ENCODE data around the gene TNFRSF4.
"Not testable (repeated sequence)": the region's sequence is repeated elsewhere in the genome, so short reads cannot be mapped to it uniquely, and the experiment has no call there.

The TNFRSF4 gene

GRCh38 chr1:1199961-1200875, 13.7 kb downstream of the TNFRSF4 start:
- no peak for FAIRE-seq

- FAIRE-seq = no peak
These were observed 14.6 kb downstream of the TNFRSF4 start for GRCh38 chr1:1199141-1199960.

GRCh38 chr1:1198423-1199140, 15.4 kb downstream of the TNFRSF4 start:
- no peak for FAIRE-seq

GRCh38 chr1:1197551-1198422, 16.2 kb downstream of the TNFRSF4 start:
- FAIRE-seq = no peak

DNA sequence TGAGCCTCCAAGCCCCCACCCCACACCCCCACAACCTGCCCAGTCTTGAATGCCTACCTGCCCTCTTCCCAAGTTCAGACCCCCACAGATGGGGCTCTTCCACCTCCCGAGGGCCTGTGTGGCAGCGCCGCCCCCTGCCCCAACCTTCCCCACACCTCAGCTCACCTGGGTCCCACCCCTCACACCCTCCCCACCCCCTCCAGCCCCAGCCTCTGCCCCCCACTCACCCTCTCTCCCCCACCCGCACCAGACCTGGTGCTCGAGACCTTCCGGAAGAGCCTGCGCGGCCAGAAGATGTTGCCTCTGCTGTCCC, 16.8 kb downstream of the TNFRSF4 start:
- FAIRE-seq = no peak

DNA sequence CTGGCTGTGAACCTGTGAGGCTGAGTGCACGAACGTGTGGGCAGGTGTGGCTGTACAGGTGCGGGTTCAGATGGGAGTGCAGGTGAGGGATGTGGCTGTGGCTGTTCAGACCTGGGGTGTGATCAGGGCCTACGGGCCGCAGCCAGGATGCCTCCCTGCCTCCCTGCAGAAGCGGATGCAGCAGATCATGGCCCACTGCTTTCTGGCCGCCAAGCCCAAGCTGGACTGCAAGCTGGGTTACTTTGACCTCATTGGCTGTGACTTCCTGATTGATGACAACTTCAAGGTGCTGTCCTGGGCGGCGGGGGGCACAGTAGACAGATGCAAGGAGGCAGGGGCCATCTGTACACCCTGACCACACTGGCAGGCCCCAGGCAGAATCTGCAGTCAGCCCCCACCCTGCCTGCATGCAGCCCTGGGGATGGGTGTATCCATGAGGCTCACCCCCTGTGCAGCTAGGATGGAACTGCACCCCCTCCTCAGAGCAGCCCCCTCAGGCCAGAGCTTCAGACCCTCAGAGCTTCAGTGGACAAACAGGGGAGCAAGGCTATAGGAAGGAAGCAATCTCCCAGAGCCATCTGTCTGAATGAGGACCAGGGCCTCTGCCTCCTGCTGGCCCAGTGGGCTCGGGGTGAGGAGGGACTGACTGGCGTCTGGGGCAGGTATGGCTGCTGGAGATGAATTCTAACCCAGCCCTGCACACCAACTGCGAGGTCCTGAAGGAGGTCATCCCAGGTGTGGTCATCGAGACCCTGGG, 17.3 kb downstream of the TNFRSF4 start:
- FAIRE-seq = no peak

- FAIRE-seq = not testable (repeated sequence)
These were observed 18.2 kb downstream of the TNFRSF4 start for GRCh38 chr1:1195726-1196125.

DNA sequence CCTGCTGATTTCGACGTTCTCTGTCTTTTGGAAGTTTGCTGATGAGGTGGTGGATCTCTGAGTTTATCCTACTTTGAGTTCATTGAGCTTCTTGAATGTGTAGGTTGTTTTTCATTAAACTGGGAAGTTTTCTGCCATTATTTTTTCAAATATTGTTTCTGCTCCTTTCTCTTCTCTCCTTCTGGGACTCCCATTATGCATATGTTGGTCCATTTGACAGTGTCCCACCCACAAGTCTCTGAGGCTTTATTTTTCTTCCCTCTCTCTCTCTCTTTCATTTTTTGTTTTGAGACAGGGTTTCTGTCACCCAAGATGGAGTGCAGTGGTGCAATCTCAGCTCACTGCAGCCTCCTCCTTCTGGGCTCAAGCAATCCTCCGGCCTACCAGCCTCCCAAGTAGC, 19.2 kb downstream of the TNFRSF4 start:
- FAIRE-seq = no peak

- FAIRE-seq = no peak
These were observed 22.2 kb downstream of the TNFRSF4 start for GRCh38 chr1:1191734-1192133.

GRCh38 chr1:1189111-1189510, 24.8 kb downstream of the TNFRSF4 start:
- no peak for FAIRE-seq

- no peak for FAIRE-seq
These were observed 26.0 kb downstream of the TNFRSF4 start for GRCh38 chr1:1187938-1188337.

DNA sequence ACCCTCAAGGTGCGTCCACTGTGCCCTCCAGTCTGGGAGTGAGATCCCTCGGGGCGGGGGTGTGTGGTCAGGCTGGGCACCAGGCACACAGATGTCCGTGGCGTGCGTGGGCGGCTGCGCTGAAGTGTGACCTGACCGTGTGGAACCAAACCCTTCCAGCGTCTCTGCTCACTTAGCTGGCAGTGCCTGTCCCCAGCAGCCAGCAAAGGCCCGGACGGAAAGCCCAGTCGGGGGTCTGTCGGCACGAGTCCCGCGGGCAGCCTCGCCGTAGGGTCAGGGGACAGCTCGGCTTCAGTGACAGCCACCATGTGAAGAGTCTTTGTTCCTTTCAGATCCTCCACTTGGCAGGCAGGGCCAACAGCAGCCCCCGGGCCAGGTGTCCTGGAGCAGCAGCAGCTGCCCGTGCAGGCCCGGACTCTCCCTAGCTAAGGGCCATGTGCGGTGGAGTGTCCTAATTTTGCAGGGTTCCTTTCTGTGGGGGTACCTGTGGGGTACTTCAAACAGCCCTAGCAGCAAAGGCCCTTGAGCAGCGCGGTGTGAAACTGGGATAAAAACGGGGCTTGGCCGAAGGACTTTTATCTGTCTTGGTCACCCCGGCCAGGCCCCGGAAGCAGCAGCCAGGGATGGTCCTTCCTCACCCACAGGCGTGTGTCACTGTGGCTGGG, 28.7 kb downstream of the TNFRSF4 start:
- no peak for FAIRE-seq

DNA sequence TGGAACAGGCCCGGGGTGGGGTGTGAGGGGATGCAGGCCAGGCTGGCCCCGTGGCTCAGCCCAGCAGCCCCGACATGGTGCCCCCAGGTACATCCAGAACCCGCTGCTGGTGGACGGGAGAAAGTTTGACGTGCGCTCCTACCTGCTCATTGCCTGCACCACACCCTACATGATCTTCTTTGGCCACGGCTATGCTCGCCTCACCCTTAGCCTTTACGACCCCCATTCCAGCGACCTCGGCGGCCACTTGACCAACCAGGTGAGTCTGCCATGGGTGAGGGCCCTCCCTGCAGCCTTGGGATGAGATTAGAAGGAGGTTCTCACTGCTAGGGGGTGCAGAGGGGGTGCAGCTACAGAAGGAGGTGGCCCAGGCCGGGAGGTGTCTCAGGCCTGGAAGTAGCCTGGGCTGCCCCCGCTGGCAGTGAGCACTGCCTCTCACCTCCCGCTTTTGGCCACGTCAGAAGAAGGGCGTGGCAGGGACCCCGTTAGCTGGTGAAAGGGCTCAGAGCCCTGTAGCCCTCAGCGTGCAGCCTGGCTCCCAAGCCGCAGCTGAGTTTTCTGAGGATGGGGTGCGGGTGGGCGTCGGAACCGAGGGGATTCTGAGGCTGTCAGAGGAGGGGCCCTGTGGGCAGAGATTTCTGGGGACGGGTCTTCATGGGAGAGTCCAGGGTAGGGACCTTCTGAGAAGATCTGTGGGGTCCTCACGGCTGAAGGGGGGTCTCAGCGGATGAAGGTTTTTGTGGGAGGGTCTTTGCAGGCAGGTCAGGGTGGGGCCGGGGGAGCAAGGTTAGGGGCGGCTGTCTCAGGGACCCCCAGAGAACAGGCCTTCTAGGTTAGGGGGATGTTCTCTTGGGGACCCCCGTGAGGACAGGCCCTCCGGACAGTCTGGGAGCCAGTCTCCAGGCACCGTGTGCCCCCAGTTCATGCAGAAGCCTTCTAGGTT, 29.8 kb downstream of the TNFRSF4 start:
- FAIRE-seq = no peak

DNA sequence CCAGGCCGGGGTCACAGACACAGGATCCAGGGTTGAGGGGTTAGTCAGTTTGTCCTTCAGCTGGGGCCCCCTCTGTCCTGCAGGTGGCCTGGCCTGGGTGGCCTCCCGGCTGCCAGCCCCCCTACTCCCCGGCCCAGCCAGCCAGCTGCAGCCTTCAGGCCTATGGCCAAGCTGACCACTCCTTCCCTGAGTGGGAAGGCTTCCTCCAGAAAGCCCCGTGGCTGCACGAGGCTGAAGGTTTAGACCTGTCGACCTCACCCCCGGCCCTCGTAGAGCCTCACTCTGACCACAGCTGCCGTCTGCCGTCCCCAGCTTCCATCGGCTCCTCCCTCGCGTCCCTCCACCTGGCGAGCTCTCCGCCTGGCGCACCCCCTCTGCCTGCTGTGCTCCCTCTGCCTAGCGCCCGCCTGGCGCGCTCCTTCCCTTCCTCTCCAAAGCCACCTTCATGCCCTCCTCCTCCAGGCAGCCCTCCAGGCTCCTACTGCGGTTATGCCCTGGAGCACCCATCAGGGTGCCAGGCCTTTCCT, 30.7 kb downstream of the TNFRSF4 start:
- FAIRE-seq = no peak

DNA sequence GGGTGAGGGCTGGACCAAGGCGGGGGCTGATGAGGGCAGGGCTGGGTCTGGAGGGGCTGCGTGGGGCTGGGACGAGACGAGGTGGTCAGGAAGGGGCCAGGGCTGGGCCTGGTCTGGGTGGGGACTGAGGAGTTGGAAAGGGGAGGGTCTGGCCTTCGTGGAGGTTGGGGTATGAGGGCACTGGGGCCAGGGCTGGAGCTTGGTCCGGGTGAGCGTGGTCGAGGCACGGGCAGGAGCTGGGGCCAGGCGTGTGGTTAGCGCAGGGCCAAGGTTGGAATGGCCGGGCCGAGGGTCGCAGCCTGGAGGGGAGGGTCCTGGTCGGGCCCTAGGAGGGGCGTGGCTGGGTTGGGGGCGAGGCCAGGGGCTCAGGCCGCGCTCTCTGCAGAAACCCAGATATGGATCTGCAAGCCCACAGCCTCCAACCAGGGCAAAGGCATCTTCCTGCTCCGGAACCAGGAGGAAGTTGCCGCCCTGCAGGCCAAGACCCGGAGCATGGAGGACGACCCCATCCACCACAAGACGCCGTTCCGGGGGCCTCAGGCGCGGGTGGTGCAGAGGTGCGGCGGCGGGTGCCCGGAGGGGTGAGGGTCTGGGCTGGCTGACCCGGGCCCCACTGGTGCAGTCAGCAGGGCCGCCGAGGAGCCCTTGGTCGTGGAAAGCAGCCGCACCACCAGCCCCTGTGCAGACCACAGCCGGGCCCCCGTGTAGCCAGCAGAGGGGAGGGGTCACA, 31.3 kb downstream of the TNFRSF4 start:
- FAIRE-seq = no peak

GRCh38 chr1:1181938-1182410, 32.0 kb downstream of the TNFRSF4 start:
- FAIRE-seq = no peak

GRCh38 chr1:1181129-1181937, 32.6 kb downstream of the TNFRSF4 start:
- no peak for FAIRE-seq

Data from A204.1 (cell line).